DMS153 treated with DMSO at 0.1 percent for 48 hours (cell line): ENCODE measurements around the gene NDFIP2.

Experiments
- DNase-seq: peaks from one replicate; lab custom pipeline; 2025; ENCODE audit not compliant: unreplicated experiment; lab: John Stamatoyannopoulos, UW

Gene NDFIP2

DNA sequence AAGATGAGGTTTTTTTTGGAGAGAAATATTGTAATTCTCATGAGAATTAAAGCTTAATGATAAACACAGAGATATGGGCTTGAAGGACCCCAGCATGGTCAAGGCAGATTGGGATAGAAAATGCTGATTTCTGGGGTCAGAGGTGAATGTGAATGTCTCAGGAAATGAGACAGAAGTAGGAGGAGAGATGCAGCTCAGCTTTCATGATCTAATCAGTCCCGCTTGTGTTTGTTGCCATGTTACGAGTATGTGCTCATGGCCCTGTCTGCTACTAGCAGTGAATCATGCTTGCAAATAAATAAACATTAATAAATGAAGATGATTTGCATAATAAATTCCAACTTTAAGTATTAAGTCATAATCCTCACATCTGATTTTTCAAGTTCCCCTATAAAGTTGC is 23.0 kb upstream of the NDFIP2 start:
- no peak for DNase-seq

DNA sequence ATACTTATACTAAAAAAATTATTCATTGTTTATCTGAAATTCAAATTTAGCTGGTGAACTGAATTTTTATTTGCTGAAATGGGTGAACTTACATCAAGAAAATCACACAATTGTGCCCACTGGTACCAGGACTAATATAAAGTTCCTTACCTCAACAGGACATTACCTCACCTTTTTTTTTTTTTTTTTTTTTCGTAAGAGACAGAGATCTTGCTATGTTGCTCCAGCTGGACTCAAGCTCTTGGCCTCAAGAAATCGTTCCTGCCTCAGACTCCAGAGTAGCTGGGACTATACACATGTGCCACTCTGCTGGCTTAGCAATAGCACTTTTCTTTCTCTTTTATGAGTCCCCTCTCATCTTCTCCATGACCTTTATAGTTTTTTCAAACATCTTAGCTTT is 22.5 kb upstream of the NDFIP2 start:
- no peak for DNase-seq

DNA sequence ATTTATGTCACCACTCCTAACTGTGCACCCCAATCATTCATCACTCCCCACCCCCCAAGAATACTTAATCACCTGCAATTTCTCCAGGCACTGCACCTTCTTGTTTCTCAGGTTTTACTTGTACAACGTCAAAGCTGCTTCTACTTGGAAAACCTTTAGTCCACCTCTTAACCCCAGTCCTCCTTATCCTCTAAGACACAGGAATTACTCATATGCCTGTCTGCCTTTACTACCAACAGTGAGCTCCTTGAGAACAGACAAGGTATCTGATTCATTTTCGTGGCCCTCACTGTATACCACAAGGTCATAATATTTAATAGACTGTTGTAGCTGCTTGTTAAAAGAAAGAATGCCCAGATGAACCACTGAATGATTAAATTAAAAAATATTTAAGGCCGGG is 21.0 kb upstream of the NDFIP2 start:
- no peak for DNase-seq

DNA sequence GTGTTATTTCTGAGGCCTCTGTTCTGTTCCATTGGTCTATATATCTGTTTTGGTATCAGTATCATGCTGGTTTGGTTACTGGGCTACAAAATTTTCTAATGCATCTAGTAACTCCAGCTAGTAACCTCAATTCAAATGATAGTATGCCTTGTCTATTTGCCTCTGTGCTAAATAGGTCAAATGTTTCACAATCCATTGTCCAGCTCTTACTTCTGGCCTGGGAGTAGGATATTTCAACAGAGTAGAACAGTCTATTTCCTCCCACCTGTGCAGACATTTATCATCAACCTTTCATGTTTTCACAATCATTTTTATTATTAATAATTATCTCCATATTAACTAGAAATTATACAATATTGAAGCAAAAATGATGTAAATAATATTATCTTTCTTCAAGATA is 18.1 kb upstream of the NDFIP2 start:
- DNase-seq = no peak

DNA sequence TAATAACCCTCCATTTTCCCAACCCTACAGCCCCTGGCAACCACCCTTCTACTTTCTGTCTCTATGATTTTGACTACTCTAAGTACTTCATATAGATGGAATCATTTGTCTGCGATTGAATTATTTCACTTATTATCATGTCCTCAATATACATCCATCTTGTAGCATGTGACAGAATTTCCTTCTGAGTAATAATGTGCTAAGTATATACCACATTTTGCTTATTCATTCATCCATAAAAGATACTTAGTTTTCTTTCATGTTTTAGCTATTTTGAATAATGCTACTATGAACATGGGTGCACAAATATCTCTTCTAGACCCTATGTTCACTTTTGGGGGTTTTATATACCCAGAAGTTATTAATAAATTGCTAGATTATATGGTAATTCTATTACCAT is 17.4 kb upstream of the NDFIP2 start:
- DNase-seq = no peak

DNA sequence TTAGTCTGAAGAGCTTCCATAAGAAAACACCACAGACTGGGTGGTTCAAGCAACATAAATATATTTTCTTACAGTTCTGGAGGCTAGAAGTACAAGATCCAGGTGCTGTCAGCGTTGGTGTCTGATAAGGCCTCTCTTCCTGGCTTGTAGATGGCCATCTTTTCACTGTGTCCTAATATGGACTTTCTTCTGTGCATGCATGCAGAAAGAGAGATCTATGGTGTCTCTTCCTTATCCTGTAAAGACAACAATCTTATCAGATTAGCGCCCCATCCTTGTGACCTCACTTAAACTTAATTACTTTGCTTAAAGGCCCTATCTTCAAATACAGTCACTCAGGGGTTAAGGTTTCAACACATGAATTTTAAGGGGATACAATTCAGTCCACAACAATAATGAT is 14.1 kb upstream of the NDFIP2 start:
- DNase-seq = no peak

DNA sequence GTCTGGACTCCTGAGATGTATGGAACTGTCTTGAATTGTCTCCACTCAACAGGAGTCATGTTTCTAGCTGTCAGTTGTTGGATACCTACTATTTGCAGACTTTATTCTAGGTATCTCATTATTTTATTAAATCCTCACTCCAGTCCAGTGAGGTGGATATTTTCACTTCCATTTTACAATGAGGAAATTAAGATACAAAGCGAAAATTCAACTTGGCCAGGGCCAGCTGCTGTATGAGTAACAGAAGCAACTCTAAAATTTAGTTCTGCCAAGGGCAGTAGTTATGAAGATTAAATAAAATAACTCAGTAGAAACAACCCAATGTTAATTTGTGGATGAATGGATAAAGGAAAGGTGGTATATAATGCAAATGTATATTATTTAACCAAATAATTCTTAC is 12.6 kb upstream of the NDFIP2 start:
- DNase-seq = no peak

DNA sequence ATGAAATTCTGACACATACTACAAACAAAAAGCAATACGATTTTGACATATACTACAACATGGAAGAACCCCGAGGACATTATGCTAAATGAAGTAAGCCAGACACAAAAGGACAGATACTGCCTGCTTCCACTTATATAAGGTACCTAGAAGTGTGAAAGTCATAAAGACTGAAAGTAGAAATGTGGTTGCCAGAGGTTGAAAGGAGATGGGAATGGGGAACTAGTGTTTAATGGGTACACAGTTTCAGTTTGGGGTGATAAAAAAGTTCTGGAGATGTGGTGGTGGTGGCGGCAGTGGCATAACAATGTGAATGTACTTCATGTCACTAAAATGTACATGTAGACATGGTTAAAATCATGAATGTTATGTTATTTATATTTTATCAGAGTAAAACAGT is 12.1 kb upstream of the NDFIP2 start:
- DNase-seq = no peak

DNA sequence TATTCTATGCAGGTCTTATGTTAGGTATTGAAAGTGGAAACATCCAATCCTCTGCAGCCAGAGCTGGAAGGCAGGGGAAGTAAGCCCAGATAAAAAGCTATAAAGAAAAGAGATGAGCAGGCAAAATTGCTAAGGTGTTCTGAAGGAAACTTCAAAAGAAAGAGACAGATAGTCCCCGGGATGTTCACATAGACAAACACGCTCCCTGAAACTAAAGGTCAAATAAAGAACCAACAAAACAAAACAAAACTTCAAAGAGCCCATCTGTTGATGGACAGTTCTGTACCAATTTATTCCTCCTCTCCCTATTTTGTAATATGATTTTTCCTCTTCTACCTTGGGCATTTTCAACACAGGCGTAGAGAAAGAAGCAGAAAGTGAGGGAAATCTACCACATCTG is 11.3 kb upstream of the NDFIP2 start:
- no peak for DNase-seq

DNA sequence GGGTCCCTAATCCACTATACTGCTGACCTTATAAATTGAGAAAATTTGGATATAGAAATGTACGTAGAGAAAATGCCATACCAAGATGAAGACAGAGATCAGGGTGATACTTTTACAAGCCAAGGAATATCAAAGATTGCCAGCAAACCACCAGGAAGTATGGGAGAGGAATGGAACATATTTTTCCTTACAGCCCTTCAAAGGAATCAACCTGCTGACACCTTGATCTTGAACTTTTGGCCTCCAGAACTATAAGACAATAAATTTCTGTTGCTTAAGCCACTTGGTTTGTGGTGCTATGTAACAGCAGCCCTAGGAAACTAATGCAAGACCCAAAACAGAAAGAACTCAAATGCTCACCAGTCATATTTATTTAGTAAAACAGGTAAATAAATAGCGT is 10.3 kb upstream of the NDFIP2 start:
- DNase-seq = no peak

DNA sequence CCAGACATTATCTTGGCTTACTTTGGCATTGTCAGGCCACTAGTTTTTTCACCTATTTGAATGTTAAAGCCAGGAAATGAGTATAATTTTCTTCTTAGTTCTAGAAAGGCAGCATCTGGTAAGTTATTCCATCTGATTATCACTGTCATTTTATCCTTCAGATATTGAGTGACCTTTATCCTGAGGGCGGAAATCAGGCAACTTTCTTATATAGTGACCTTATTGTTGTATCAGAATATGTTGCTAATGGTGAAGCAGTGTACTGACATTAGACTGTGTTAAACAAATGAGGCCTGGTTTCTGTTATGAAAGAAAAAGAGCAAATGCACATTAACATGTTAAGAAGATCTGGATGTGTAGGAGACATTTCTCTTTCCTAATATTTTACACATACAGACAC is 5.4 kb upstream of the NDFIP2 start:
- no peak for DNase-seq

DNA sequence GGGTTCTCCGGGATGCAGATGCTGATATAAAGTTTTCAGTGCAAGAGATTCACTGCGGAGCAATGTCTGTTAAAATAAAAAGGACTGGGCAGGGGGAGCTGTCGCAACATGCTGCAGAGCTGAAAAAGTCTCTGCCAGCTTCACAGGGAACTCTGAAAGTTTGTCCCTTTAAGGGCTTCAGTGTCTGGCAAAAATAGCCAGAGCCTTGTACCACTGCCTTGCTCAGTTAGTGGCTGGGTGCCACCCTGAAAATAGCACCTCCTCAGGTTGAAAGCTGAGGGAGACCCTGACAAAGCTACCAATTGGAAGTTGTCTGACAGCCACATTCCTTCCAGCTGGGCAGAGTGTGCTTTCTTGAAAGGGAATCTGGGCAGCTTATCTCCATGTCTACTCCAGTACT is 3.0 kb upstream of the NDFIP2 start:
- no peak for DNase-seq

DNA sequence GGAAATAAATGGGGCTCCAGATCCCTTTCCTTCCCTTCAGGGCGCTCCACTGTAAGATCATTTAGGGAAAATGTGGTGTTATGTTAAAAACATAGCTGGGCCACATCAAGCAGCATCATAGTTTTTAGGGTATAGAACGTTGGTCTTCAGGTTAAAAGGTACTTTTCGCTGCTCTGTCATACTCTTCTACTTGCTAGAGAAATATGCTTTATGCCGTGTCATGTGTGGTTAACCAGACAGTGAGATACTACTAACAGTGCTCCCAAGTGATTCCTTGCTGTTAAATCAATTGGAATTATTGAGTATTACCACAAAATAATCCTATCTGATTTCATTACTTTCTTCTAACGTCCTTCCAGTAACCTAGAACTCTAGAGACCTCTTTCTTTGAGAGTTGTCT is 1.1 kb upstream of the NDFIP2 start:
- DNase-seq = no peak

DNA sequence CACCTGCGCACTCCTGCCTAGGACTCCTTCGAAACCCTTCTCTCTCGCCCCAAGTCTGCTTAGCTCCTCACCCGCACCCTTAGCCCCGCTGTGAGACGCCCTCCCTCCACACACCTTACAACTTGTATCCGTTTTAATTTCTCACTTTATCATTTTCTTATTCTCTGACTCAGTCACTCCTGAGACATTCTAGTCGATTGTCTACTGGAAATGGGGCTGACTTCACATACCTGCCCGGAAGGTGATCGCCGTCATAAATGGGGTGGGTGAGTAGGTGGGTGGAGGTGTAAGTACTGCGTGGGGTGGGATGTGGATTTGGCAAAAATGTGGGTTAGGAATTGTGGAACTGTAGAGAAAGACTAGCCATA is 714 bp downstream of the NDFIP2 start:
- DNase-seq = no peak

DNA sequence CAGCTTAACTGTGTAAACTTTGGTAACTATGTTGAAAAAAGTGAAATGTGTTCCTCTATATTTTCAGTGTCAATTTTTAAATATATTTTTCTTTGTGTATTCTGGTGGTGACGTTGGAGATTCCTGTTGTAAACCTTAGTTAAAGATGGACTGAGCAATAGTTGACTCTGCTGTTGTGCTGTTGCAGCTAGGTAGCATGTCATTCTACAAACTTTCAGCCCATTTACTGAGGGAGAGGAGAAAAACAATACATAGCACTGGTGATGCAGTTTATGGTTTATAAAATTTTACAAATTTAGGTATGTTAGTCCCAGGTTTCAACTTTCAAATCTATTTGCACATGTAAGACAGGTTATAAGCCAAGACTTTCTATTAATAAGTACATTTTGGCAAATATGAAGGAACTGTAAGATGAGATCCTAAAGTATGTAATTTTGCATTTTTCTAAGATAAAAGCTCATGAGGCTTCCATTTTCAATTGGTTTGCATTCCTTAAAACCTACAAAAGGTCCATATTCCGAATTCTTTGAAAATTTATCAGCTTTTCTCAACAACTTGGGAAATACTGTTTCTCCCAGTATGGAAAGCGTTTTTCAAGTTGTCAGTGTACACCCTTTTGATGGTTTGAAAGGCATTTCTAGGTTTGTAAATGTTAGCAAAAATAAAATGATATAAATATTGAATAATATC is 1.5 kb downstream of the NDFIP2 start:
- DNase-seq = no peak

DNA sequence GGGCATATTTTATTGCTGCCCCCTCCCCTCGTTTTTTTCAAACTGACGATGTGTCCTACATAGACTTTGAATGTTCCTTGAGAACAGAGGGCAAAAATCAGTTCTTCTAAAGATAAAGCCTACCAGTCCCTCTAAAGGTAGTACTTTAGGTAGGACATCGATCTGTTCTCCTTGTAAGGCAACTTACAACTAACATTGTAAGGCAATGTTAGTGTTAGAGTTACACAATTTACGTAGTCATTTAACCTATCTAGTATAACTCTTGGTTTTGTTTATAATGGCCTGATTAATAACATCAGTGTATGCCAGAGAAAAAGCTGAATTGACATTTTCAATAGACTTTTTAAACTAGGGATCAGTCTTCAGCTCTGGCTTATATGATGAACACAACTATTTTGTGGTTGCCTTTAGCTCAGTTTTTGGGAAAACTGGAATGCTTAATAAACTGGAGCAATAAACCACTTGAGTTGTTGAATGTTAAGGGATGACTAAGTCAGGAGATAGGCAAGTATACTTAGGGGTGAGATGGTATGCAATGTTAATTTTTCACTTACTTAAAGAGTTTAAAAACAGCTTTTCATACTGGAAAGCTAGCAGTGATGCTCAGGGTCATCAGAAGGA is 2.2 kb downstream of the NDFIP2 start:
- no peak for DNase-seq

DNA sequence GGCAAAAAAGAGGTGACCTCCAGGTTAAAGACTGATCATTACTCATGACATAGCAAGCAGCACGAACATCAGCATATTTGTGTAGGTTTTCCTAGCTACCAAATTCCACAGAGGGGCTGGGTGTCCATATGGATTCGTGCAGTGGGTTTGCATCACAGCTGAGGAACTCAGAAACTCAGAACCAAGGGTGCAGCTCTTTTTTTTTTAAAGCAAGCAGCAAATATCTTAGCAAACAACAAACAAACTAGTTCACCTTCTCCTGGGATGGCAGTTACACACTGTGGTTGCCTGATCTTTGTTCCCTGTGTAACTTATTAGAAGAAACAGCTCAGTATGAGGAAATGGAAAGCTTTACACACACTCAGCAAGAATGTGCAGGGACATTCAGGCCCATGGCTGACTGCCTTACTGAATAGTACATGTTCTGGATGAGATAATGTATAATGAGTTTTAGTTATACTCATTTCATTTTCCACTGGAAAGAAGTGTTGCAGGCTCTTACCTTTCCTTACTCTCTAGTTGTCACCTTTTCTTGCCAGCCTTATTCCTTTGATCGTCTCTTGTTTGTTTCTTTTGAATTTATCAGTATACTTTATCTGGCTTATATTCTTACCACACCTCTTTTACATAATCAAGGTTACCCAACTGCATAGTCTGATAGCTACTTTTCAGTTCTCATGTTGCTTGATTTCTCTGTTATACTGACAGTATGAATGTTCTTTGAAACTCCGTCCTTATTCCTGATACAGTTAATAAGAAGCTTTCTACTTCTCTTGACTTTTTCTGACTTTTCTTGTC is 4.3 kb downstream of the NDFIP2 start:
- DNase-seq = no peak

DNA sequence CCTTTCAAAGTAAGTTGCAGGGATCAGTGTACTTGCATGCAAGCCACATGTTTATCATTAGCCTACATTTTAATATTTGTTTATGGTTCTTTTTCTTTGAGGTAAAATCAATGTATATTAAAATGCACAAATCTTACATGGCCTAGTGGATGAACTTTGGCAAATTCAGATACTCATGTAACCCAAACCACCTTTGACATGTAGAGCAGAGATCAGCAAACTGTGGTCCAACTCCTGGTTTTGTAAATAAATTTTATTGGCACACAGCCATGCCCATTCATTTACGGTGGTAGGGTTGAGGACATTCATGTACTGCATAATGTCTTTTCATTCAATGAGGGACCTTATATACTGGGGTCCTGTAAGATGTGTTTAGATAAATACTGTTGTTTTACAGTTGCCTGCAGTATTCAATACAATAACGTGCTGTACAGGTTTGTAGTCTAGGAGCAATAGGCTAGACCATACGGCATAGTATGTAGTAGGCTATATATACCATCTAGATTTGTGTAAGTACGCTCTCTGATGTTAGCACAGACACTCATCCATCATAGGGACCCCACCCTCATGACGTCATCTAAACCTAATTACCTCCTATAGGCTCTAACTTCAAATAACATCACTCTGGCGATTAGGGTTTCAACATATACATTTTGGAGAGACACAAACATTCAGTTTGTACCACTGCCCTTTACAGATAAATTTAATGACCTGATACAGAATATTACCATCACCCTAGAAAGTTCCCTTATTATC is 5.7 kb downstream of the NDFIP2 start:
- DNase-seq = no peak

DNA sequence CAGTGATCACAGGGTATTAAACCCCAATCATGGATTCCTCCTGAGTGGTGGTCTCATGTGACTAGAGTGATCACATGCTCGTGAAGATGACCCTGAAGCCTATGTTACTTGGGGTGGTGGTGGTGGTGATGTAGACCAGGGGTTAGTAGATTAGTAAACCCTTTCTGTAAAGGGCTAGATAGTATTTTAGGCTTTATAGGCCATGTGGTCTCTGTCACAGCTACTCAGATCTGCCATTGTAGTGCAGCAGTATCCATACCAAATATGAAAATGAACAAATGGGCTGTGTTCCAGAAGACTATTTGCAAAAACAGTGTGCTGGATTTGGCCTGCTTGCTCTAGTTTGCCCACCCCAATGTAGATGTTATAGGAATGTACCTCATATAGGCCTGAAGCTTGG is 9.4 kb downstream of the NDFIP2 start:
- DNase-seq = no peak

DNA sequence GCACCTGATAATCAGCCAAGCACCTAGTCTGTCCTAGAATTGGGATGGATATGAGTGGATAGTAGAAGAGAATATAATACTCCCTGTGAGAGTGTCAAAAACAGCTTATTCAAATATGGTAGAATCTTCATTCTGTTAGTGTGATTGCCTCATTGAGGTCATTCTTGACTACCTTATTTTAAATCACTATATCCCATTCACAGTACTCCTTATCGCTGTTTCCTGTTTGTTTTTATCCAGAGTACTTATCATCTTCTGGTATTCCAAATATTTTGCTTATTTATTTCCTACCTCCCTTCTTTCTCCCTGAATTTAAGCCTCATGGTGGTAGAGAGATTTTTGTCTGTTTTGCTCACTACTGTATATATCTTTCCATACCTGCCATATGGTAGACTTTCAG is 9.9 kb downstream of the NDFIP2 start:
- no peak for DNase-seq

DNA sequence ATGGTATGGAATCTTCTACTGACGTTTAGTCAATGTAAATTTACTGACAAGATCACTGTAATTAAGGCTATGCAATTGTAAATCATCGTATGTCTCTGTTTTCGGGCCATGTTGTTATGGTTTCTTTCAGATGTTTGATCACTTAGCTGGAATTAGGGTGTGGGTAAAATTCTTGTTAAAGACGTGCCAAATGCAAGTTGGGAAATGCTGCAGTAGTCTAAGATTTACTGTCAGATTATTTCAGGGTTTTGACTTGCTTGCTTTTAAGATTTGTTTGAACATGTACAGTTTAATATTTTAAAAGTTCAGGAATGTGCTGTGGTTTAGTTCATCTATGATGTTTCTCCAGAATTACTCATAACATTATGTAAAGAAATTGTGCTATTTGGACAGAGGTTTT is 10.8 kb downstream of the NDFIP2 start:
- no peak for DNase-seq

DNA sequence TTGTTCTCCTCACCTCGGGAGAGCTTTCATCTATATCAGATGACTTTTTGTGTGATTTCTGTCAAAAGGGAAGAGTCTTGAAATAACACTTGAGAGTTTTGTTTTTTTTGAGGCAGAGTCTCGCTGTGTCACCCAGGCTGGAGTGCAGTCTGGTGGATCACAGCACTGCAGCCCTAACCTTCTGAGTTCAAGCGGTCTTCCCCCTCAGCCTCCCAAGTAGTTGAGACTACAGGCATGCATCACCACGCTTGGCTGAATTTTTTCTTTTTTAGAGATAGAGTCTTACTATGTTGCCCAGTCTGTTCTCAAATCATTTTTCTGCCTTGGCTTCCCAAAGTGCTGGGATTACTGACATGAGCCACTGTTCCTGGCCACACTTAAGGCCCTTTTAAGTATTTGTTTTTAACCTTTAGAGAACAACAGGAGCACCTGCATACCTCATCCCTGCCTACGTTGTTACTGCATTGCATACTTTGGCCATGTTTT is 11.4 kb downstream of the NDFIP2 start:
- DNase-seq = no peak
